K562 (cell line): ENCODE data around the gene ATP8A1. TPM values are rescaled to one million over a fixed set of nuclear protein-coding genes. Genes with fewer than 3 reads are reported as not detected.

ENCODE experiments used
- ATAC-seq: fragments of 200-7000 bp; cut with Tn5 transposase; 3 replicates; pipeline ENCODE4 v1.9.1; 2020; ENCODE audit warnings: moderate library complexity
- BruUV-seq: library from RNA; stranded (reverse); fragments of 400-500 nt; replicated peaks from 2 replicates; lab custom pipeline; 2021; lab: Mats Ljungman, UMichigan
- CTCF ChIA-PET: fragments of 300-600 bp; formaldehyde crosslinking; extraction: SDS; loops from one replicate; lab custom pipeline; 2021; ENCODE audit warnings: low intra/inter-chr PET ratio; lab: Yijun Ruan, JAX
- POLR2A ChIA-PET: fragments of 300-600, 350-650 bp; sonication (Branson Sonifier 250); formaldehyde crosslinking; extraction: SDS; loops from one replicate; lab custom pipeline; 2021; ENCODE audit warnings: antibody characterized with exemption, inconsistent platforms; lab: Yijun Ruan, JAX
- DNase-seq, 4 experiments: peaks; one replicate each; pipeline versions ENCODE4 v3.0.0 to v3.0.0-alpha.2; 2011 to 2018; ENCODE audit warnings: low spot score in 3 of 4, mixed read lengths in 3 of 4; ENCODE audit errors: extremely low read depth in 1 of 4
- FAIRE-seq: peaks from 2 replicates; lab custom pipeline; 2011; peaks lifted over from hg19 to GRCh38; lab: Jason Lieb, UNC
- H2AFZ ChIP-seq: 2 replicates; pipeline ENCODE4 v1.6.0; 2011; ENCODE audit warnings: low read depth, low read length, control low read depth, inconsistent platforms
- H3K27ac ChIP-seq: fragments of 200-600 bp; 3 replicates; pipeline ENCODE4 v1.8.0; 2011; ENCODE audit warnings: low read depth, mild to moderate bottlenecking, control low read depth, inconsistent platforms, low read length, moderate library complexity, mixed read lengths; ENCODE audit errors: extremely low read depth
- H3K27me3 ChIP-seq, 2 experiments: fragments of 300-600 bp in 1 of 2; 2 replicates in 1 of 2; 3 replicates in 1 of 2; pipeline versions ENCODE4 v1.6.0 to v1.8.0; 2011; ENCODE audit warnings: inconsistent platforms in 2 of 2, low read length in 2 of 2, mild to moderate bottlenecking in 1 of 2, mixed read lengths in 1 of 2, moderate library complexity in 1 of 2; ENCODE audit not compliant: control insufficient read depth in 2 of 2, insufficient read depth in 2 of 2
- H3K36me3 ChIP-seq: fragments of 300-600 bp; 3 replicates; pipeline ENCODE4 v1.8.0; 2011; ENCODE audit warnings: mild to moderate bottlenecking, low read length, inconsistent platforms; ENCODE audit not compliant: control insufficient read depth, insufficient read depth
- H3K4me1 ChIP-seq, 2 experiments: fragments of 200-600 bp in 1 of 2; replicated peaks in 1 of 2; 2 replicates in 1 of 2; 3 replicates in 1 of 2; pipeline versions ENCODE4 v1.5.1 to v1.8.0; 2011; ENCODE audit warnings: inconsistent platforms in 2 of 2, low read length in 2 of 2, mild to moderate bottlenecking in 1 of 2, mixed read lengths in 1 of 2, moderate library complexity in 1 of 2; ENCODE audit not compliant: control insufficient read depth in 2 of 2, insufficient read depth in 2 of 2
- H3K4me2 ChIP-seq: 2 replicates; pipeline ENCODE4 v1.6.1; 2011; ENCODE audit warnings: low read length, control low read depth, inconsistent platforms, mixed read lengths; ENCODE audit not compliant: insufficient read depth
- H3K4me3 ChIP-seq: fragments of 200-600 bp; sonication (generic), shearing (Covaris generic); 2 replicates; pipeline ENCODE4 v1.5.1; 2016; ENCODE audit warnings: control low read depth, inconsistent platforms
- H3K79me2 ChIP-seq: fragments of 200-600 bp; 3 replicates; pipeline ENCODE4 v1.8.0; 2011; ENCODE audit warnings: low read length, inconsistent platforms; ENCODE audit not compliant: control insufficient read depth, insufficient read depth
- H3K9ac ChIP-seq, 2 experiments: 2 replicates each; pipeline versions ENCODE4 v1.6.0 to v1.6.1; 2011; ENCODE audit warnings: low read depth in 2 of 2, low read length in 2 of 2, control low read depth in 1 of 2, inconsistent platforms in 1 of 2, mild to moderate bottlenecking in 1 of 2, mixed read lengths in 1 of 2; ENCODE audit not compliant: insufficient read depth in 1 of 2
- H3K9me1 ChIP-seq: one replicate; pipeline ENCODE4 v1.6.0; 2011; ENCODE audit warnings: inconsistent platforms, mild to moderate bottlenecking, low read length, moderate library complexity; ENCODE audit not compliant: control insufficient read depth, insufficient read depth
- H3K9me3 ChIP-seq: replicated peaks from 2 replicates; pipeline ENCODE4 v1.5.1; 2011; ENCODE audit warnings: low read depth, low read length, inconsistent platforms; ENCODE audit not compliant: control insufficient read depth, insufficient read depth
- H4K20me1 ChIP-seq: replicated peaks from 2 replicates; pipeline ENCODE4 v1.6.1; 2011; ENCODE audit warnings: low read length, inconsistent platforms, mixed read lengths; ENCODE audit not compliant: control insufficient read depth, insufficient read depth
- ATF7 ChIP-seq: fragments of 450-650 bp; IDR thresholded peaks from 2 replicates; pipeline ENCODE4 v1.7.1; 2014; ENCODE audit warnings: mild to moderate bottlenecking, moderate library complexity
- CHD2 ChIP-seq: IDR thresholded peaks from 2 replicates; pipeline ENCODE4 v1.6.1; 2011; ENCODE audit warnings: low read depth, low read length
- FOXM1 ChIP-seq, 2 experiments: fragments of 450-650 bp in 1 of 2; sonication (generic) in 1 of 2; formaldehyde crosslinking in 1 of 2; IDR thresholded peaks; 2 replicates each; pipeline versions ENCODE4 v1.6.1 to v1.9.0; 2017 to 2022; ENCODE audit warnings: low read depth in 2 of 2, mild to moderate bottlenecking in 2 of 2, missing genetic modification reagents in 1 of 2, moderate library complexity in 1 of 2
- HDAC2 ChIP-seq: fragments of 450-650 bp; IDR thresholded peaks from 2 replicates; pipeline ENCODE4 v1.6.1; 2016; ENCODE audit warnings: mild to moderate bottlenecking
- HLTF ChIP-seq: fragments of 450-650 bp; IDR thresholded peaks from 2 replicates; pipeline ENCODE4 v1.6.1; 2016
- ILF3 ChIP-seq: fragments of 450-650 bp; IDR thresholded peaks from 2 replicates; pipeline ENCODE4 v1.6.1; 2018; ENCODE audit warnings: antibody characterized with exemption, mild to moderate bottlenecking, moderate library complexity, borderline replicate concordance
- KLF6 ChIP-seq: fragments of 250-450 bp; sonication (Bioruptor Pico); IDR thresholded peaks from 2 replicates; pipeline ENCODE4 v1.4.0; 2020; ENCODE audit warnings: mild to moderate bottlenecking, moderate library complexity, borderline replicate concordance
- L3MBTL2 ChIP-seq: fragments of 450-650 bp; IDR thresholded peaks from 2 replicates; pipeline ENCODE4 v1.6.1; 2016; ENCODE audit warnings: mild to moderate bottlenecking, moderate library complexity
- OTX1 ChIP-seq: fragments of 450-650 bp; formaldehyde crosslinking; IDR thresholded peaks from 2 replicates; pipeline ENCODE4 v1.4.0; 2022; ENCODE audit warnings: mild to moderate bottlenecking
- RBM34 ChIP-seq: fragments of 200-400 bp; formaldehyde crosslinking; IDR thresholded peaks from 2 replicates; pipeline ENCODE4 v1.6.1; 2018; ENCODE audit warnings: low read length, borderline replicate concordance; ENCODE audit not compliant: insufficient read depth
- SMAD3 ChIP-seq: fragments of 450-650 bp; formaldehyde crosslinking; conservative IDR thresholded peaks from 2 replicates; pipeline ENCODE4 v1.4.0; 2020; ENCODE audit warnings: mild to moderate bottlenecking
- ZBTB7A ChIP-seq: IDR thresholded peaks from 2 replicates; pipeline ENCODE4 v1.6.1; 2011; ENCODE audit warnings: low read depth, mild to moderate bottlenecking, low read length, moderate library complexity, borderline replicate concordance; ENCODE audit not compliant: control insufficient read depth
- ZBTB8A ChIP-seq: fragments of 450-650 bp; IDR thresholded peaks from 2 replicates; pipeline ENCODE4 v1.6.1; 2018; ENCODE audit warnings: mild to moderate bottlenecking, moderate library complexity; ENCODE audit not compliant: partially characterized antibody
- ZNF224 ChIP-seq: sonication (generic); formaldehyde crosslinking; IDR thresholded peaks from 2 replicates; pipeline ENCODE4 v1.8.0; 2022; ENCODE audit warnings: mild to moderate bottlenecking, missing genetic modification reagents
- ZNF384 ChIP-seq: IDR thresholded peaks from 2 replicates; pipeline ENCODE4 v1.6.1; 2012; ENCODE audit warnings: low read depth, low read length, improper control_type of control experiment
- ZNF584 ChIP-seq: fragments of 200-800 bp; sonication (Bioruptor generic); IDR thresholded peaks from 2 replicates; pipeline ENCODE4 v1.6.1; 2016; ENCODE audit warnings: low read depth, mild to moderate bottlenecking, missing genetic modification characterization, missing compliant biosample characterization
- ZNF830 ChIP-seq: fragments of 250-450 bp; sonication (Bioruptor Pico); IDR thresholded peaks from 2 replicates; pipeline ENCODE4 v1.5.0; 2021; ENCODE audit warnings: mild to moderate bottlenecking
- WGBS: fragments of 100-300 bp; shearing (Covaris generic); methylation state at CpG from one replicate; pipeline ENCODE4 v1.1.6; 2016; ENCODE audit warnings: low coverage, mixed read lengths; ENCODE audit not compliant: insufficient coverage; ENCODE audit errors: missing lambda C conversion rate; 5-methylcytosine and 5-hydroxymethylcytosine counted together
- in situ Hi-C: fragments of 300-500 bp; cut with MboI; formaldehyde crosslinking; loops from 4 replicates; pipeline ENCODE4 v1.15.0; 2018; ENCODE audit warnings: inconsistent platforms, mixed read lengths
- intact Hi-C: fragments of 100-400 bp; cut with micrococcal nuclease; formaldehyde crosslinking; loops from 2 replicates; pipeline ENCODE4 v1.14.2; 2022
- polyA plus RNA-seq, 8 experiments: library from polyadenylated mRNA; depleted of rRNA in 4 of 8; stranded (reverse) in 5 of 8; unstranded in 3 of 8; fragments of >200 nt; fragmentation: Nextera tagmentation in 2 of 8; fragmentation: Illumina TruSeq in 1 of 8; extraction: Ambion mirVana in 2 of 8; extraction: Trizol in 1 of 8; gene quantifications; 2 replicates each; pipeline versions ENCODE4 v1.2.1 to v1.2.3, GENCODE V29; 2011 to 2014; ENCODE audit warnings: inconsistent platforms in 1 of 8, missing spikeins in 1 of 8
- total RNA-seq, 7 experiments: library from RNA; depleted of rRNA in 6 of 7; stranded (reverse); fragments of >200 nt in 6 of 7; fragmentation: Illumina TruSeq in 2 of 7; extraction: Trizol in 2 of 7; gene quantifications; 2 replicates each; pipeline versions ENCODE4 v1.2.1 to v1.2.3, GENCODE V29; 2011 to 2021; ENCODE audit warnings: low replicate concordance in 1 of 7
- TF ChIP-seq, protein P1 (sequence below), 2 experiments: fragments of 450-650 bp in 1 of 2; sonication (generic) in 1 of 2; formaldehyde crosslinking; conservative IDR thresholded peaks; 2 replicates each; pipeline versions ENCODE4 v1.4.0 to v1.8.1; 2020 to 2022; ENCODE audit warnings: mild to moderate bottlenecking in 1 of 2, missing genetic modification reagents in 1 of 2
- TF ChIP-seq, protein P2 (sequence below): sonication (generic); formaldehyde crosslinking; IDR thresholded peaks from 2 replicates; pipeline ENCODE4 v1.8.1; 2023; ENCODE audit warnings: mild to moderate bottlenecking, missing genetic modification reagents

Gene ATP8A1
- total and polyA plus RNA-seq, 9 of the 15 experiments (the other 6 are each of a cell fraction or from before 2014, with no cell fraction given) = 0.05 to 0.29 (median 0.07) TPM; not detected in 2

DNA sequence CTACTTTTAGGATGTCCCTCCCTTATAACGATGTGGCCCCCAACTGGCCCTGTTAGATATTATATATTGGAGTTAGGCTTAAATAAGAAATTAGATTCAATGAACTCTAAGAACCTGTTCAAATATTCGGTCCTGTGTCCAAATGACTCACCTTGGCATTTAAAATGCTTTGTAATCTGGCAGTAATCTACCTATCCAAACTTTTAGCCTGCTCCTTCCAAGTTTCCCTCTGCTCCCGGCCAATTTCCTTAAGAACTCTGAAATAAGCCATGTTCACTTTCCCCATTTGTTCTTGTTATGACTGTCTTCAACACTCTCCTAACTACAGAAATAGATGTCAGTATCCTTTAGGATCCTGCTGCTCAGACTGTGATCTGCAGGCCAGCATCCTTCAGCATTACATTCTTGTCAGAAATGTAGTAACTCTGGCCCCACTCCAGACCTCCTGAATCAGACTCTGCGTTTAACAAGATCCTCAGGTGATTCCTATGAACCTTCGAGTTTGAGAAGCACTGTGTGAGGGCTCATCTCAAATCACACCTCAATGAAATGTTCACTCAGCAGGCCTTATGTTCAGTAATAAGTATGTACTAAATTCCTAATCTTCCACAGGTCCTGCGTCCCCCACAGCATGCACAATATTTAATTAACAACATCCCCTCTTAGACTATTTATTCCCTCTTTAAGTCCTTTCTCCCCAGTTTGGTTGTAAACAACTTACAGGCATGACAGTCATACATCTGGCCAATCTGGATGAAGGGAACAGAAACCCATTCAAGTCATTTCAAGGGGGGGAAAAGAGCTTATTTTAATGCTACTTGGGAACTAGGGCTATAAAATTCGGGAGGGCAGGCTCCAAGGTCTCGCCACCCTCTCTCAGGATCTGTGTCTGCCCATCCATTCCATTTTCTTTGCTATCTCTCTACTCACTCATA is 3.0 kb downstream of the ATP8A1 start:
- no peak for ATAC-seq
- H3K36me3 ChIP-seq = no peaks in the 10 kb centered on the region
- no peaks in the 10 kb centered on the region for H3K79me2 ChIP-seq
- peaks cover 0 to 8% of the 10 kb centered on the region in 2 experiments; a peak in 1 of 5 replicates for H3K27me3 ChIP-seq
- no peak for TF ChIP-seq RBM34
- TF ChIP-seq OTX1 (CRISPR knock-in tag) = no peak
- no peak for TF ChIP-seq ZNF384
- TF ChIP-seq SMAD3 (CRISPR knock-in tag) = no peak
- TF ChIP-seq HLTF = no peak
- TF ChIP-seq, protein P1, sequence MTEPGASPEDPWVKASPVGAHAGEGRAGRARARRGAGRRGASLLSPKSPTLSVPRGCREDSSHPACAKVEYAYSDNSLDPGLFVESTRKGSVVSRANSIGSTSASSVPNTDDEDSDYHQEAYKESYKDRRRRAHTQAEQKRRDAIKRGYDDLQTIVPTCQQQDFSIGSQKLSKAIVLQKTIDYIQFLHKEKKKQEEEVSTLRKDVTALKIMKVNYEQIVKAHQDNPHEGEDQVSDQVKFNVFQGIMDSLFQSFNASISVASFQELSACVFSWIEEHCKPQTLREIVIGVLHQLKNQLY (CRISPR knock-in tag; conservative IDR thresholded peaks at IDR 0.05) = no peak
- no peak for TF ChIP-seq CHD2
- TF ChIP-seq, protein P2, sequence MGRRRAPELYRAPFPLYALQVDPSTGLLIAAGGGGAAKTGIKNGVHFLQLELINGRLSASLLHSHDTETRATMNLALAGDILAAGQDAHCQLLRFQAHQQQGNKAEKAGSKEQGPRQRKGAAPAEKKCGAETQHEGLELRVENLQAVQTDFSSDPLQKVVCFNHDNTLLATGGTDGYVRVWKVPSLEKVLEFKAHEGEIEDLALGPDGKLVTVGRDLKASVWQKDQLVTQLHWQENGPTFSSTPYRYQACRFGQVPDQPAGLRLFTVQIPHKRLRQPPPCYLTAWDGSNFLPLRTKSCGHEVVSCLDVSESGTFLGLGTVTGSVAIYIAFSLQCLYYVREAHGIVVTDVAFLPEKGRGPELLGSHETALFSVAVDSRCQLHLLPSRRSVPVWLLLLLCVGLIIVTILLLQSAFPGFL (CRISPR knock-in tag) = no peak
- no peak for TF ChIP-seq HDAC2
- TF ChIP-seq ZNF584 = no peak
- TF ChIP-seq ZNF830 (CRISPR knock-in tag) = no peak
- no peak for TF ChIP-seq ATF7
- TF ChIP-seq ZBTB8A = no peak
- TF ChIP-seq ZBTB7A = no peak
- no peak for TF ChIP-seq L3MBTL2
- TF ChIP-seq ILF3 = no peak
- TF ChIP-seq KLF6 (CRISPR knock-in tag) = no peak
- TF ChIP-seq ZNF224 (CRISPR knock-in tag) = no peak
- TF ChIP-seq FOXM1 (IDR thresholded peaks at IDR 0.05; ENCODE audit: low read depth) = no peak
- no peak for TF ChIP-seq FOXM1 (CRISPR knock-in tag; IDR thresholded peaks at IDR 0.05; ENCODE audit: low read depth)
- CTCF ChIA-PET = no interaction called here
- no peak for FAIRE-seq
- BruUV-seq = no TSS peak
- intact Hi-C loops (no loop called here), in situ Hi-C loops (no loop called here)
- no peak overlapping the region for H3K9ac ChIP-seq
- no peaks in the 10 kb centered on the region for H3K9me1 ChIP-seq
- POLR2A ChIA-PET = no interaction called here
- H3K27ac ChIP-seq = no peak overlapping the region
- H4K20me1 ChIP-seq = no peaks in the 10 kb centered on the region
- DNase-seq = no peak
- peaks cover 8 to 19% of the 10 kb centered on the region in 2 experiments; a peak in 3 of 5 replicates for H3K4me1 ChIP-seq
- 0% methylated on average over 8 of the region's 8 CpGs for WGBS
- H3K9me3 ChIP-seq = no peaks in the 10 kb centered on the region
- H3K4me3 ChIP-seq = no peak overlapping the region
- no peak overlapping the region for H3K4me2 ChIP-seq
- H2AFZ ChIP-seq = no peak overlapping the region
